GM18517 (cell line): Measurements from ENCODE around the gene TARBP1.

Experiments
- ATAC-seq: cut with Tn5 transposase; IDR thresholded peaks from one replicate; pipeline ENCODE4 v1.9.1; 2021; ENCODE audit warnings: mild to moderate bottlenecking, moderate library complexity; ENCODE audit not compliant: unreplicated experiment

Gene TARBP1

GRCh38 chr1:234355782-234356510 is 123.0 kb downstream of the TARBP1 start:
- ATAC-seq, result peak; percentile 20

GRCh38 chr1:234348964-234349363 is 130.0 kb downstream of the TARBP1 start:
- ATAC-seq, result no peak

GRCh38 chr1:234345237-234345636 is 133.7 kb downstream of the TARBP1 start:
- no peak for ATAC-seq

- ATAC-seq, result no peak
Observed at GRCh38 chr1:234342774-234343173, 136.2 kb downstream of the TARBP1 start.
